Urothelium cell line (cell line): ENCODE results near the gene SHISA5.
A peak's percentile ranks its signal among the peaks of the same experiment; 100 is the strongest.
"Not testable (repeated sequence)": the region's sequence is repeated elsewhere in the genome, so short reads cannot be mapped to it uniquely, and the experiment has no call there.

ENCODE experiments used
- DNase-seq: peaks from one replicate; pipeline ENCODE4 v3.0.0; 2011; ENCODE audit warnings: low spot score, mixed read lengths
- FAIRE-seq: peaks from 2 replicates; lab custom pipeline; 2011; peaks lifted over from hg19 to GRCh38; lab: Jason Lieb, UNC

Gene SHISA5

GRCh38 chr3:48478626-48479555 lies 25.1 kb downstream of the SHISA5 start:
- DNase-seq (no peak), FAIRE-seq (no peak)

DNA sequence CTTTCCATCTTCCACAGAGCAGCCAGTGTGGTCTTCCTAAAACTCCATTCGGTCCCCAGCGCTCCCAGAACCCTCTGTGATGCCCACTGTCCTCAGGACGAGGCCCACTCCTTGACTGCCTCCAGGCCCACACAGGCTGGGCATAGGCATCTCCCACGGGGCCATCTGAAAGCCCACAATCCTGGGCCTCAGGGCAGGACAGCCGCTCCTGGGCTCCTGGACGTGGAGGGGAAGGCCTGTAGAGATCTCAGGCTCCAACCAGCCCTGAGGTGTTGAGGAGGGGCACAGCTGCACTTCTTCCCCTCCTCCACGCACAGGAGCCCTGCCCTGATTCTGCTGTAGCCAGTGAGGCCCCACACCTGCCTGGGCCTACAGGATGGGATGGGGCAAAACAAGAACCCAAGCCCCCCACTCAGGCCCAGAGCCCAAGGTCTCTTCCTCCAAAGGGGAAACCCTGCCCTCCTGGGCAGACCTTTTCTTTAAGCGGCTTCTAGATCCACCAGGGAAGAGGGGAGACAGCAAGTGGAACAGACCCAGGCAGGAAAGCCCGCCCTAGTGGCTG lies 25.9 kb downstream of the SHISA5 start:
- no peak for FAIRE-seq
- DNase-seq = no peak

DNA sequence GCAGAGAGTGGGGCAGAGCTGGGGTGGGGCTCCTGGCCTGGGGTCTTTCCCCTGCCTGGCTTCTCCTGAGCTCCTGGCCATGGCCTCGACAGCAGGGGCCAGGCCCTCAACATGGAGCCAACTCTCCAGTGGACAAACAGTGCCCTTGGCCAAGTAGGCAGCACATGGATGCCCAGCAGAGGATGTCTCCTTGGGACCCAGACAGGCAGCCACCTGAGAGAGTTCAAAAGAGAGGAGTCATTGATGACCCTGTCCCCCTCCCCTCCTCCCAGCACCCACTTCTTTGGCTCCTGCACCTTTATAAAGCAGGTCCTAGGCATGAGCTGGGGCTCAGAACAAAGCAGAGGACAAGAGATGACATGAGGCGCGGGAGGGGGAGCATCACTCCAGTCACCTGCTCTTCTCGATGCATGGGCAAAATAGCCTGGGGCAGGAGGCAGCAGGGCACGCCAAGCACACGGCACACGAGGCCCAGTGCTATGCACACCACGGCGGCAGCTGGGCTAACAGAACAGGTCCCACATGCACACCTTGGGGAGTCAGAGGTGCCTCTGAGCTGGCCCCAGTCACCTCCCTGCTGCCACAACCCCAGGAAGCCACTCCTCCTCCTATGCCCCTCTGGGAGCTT lies 27.4 kb downstream of the SHISA5 start:
- FAIRE-seq (no peak), DNase-seq (no peak)

- no peak for FAIRE-seq
- no peak for DNase-seq
Observed at GRCh38 chr3:48475188-48475587, 28.8 kb downstream of the SHISA5 start.

- no peak for FAIRE-seq
Observed at GRCh38 chr3:48474619-48475018, 29.4 kb downstream of the SHISA5 start.

DNA sequence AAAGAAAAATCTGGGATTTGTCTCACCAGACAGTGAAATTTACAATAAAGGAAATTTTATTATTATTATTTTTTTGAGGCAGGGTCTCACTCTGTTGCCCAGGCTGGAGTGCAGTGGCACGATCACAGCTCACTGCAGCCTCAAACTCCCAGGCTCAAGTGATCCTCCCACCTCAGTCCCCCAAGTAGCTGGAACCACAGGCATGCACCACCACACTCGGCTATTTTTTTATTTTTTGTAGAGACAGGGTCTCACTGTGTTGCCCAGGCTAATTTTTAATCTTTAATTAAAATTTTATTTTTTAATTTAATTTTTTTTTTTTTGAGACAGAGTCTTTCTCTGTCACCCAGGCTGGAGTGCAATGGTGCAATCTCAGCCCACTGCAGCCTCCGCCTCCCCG lies 29.9 kb downstream of the SHISA5 start:
- FAIRE-seq, DNase-seq: not testable (repeated sequence)

More at GRCh38 chr3:48474619-48475018, 29.4 kb downstream of the SHISA5 start:
- DNase-seq = no peak

GRCh38 chr3:48473617-48473952 lies 30.4 kb downstream of the SHISA5 start:
- FAIRE-seq (no peak), DNase-seq (no peak)

GRCh38 chr3:48472923-48473616 lies 30.9 kb downstream of the SHISA5 start:
- DNase-seq (peak; percentile 95), FAIRE-seq (peak; percentile 70)

DNA sequence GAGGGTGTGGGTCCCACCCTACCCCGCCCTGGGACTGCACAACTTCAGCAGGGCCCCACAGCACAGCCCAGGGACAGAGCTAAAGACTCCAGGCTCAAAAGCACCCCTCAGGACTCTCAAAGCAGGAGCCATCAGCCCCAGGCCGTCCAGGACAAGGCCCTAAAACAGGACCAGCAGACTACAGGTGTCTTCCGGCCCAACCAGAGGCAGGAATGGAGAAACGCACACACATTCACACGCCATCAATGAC lies 31.4 kb downstream of the SHISA5 start:
- DNase-seq (peak; percentile 55), FAIRE-seq (no peak)

- DNase-seq = no peak
- FAIRE-seq = no peak
Observed at GRCh38 chr3:48470286-48470685, 33.7 kb downstream of the SHISA5 start.

DNA sequence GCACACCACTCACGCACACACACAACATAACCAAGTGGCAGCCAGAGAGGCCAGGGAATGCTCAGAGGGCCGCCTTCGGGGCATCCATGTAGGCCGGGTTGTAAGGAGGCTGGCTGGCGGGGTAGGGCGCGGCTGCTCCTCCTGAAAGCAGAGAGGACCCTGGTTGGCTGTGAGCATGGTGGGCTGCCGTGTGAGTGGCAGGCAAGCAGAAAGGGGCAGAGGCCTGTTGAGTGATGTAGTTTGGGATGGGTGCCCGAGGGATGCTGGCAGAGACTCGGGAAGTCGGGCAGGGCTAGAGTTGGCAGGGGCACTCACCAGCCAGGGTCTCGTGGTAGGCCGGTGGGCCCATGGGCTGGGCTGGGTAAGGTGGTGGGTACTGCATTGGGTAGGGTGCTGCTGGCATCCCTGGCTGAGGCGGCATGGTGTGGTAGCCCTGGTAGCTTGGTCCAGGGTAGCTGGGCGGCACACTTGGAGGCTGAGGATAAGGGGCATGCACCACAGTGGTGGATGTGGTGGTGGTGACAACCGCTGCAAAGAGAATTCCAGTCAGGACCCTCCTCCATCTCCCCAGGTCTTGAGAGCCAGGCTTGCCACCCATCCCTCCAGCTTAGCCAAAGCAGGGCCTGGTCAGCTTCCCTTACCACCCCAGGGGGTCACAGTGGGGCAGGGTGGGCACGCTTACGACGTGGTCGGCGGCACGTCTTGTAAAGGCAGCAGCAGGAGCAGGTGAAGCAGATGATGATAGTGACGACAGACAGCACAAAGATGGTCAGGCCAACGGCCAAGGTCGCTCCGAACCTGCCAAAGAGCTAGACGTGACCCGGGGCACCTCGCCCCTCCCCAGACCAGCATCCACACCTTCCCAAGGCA lies 34.7 kb downstream of the SHISA5 start:
- FAIRE-seq = no peak

DNA sequence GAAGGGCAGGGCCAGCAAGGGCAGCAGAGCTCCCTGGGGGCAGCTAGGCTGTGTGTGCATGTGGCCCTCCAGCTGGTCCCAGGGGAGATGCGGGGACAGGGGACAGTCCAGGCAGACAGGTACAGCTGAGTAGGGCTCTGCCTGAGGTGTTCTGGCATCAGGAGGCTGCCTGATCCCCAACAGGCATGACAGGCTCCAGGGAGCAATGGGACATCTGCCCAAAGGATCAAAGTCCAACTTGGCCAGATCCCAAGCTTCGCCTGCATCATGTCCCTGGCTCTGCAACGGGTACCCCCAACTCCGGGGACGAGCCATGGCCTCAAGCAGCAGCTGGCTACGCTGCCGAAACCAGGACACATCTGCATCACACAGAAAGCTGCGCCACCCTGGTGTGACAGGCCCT lies 35.6 kb downstream of the SHISA5 start:
- no peak for FAIRE-seq
- no peak for DNase-seq

More for the DNA sequence above, 34.7 kb downstream of the SHISA5 start:
- no peak for DNase-seq

DNA sequence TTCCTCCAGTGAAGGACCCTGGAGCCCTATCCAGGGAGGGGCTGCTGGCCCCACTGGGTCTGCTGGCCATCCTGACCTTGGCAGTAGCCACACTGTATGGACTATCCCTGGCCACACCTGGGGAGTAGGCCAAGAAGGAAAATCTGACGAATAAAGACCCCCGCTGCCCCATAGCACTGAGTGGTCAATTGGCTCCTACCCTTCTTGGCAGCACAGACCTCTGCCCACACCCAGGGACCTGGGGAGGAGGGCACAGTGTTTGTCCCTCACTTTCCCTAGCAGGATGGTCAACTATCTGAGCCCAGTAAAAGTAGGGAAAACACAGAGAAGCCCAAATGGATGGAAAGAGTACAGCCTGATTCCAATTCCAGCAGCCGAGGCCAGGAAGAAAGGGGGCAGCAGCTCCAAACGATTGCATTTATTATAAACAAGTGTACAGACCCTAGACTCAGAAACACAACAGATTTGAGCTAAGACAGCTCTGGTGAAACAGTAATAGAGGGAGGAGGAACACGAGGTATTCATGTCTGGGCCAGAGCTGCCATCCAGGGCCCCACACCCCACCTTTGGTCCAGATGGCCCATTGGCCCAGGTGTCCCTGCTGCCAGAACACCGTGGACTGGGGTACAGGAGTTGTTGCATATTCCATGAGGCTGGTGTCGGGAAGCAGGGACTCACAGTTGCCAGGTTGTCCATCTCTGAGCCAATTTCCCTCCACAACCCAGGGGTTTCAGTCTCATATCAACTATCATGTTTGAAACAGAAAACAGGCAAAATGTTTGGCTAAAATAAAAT lies 36.3 kb downstream of the SHISA5 start:
- no peak for FAIRE-seq
- DNase-seq = no peak

DNA sequence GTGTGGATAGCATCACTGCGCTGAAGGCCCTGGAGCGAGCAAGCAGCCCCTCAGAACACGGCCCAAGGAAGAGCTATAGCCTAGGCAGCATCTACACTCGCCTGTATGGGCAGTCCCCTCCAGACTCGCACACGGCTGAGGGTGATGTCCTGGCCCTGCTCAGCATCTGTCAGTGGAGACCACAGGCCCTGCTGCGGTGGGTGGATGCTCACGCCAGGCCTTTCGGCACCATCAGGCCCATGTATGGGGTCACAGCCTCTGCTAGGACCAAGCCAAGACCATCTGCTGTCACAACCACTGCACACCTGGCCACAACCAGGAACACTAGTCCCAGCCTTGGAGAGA lies 36.9 kb downstream of the SHISA5 start:
- DNase-seq = no peak
- no peak for FAIRE-seq

GRCh38 chr3:48466386-48467109 lies 37.4 kb downstream of the SHISA5 start:
- DNase-seq = peak; percentile 17
- FAIRE-seq = peak; percentile 68

- peak; percentile 96 for FAIRE-seq
- peak; percentile 97 for DNase-seq
Observed at GRCh38 chr3:48465531-48466378, 38.2 kb downstream of the SHISA5 start.

DNA sequence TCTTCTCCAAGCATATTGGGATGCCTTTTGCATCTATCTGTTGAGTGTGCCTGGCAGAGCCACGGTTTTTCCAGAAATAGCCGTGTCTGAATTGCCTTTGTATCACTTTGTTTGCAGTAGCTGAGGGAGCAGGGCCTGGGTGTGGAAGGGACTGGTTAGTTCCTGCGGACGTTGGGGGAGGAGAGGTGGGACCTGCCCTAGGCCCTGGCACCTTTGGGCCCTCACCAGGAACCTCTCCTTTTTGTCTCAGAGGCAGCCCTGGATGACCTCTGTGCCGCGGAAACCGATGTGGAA lies 38.8 kb downstream of the SHISA5 start:
- no peak for FAIRE-seq

DNA sequence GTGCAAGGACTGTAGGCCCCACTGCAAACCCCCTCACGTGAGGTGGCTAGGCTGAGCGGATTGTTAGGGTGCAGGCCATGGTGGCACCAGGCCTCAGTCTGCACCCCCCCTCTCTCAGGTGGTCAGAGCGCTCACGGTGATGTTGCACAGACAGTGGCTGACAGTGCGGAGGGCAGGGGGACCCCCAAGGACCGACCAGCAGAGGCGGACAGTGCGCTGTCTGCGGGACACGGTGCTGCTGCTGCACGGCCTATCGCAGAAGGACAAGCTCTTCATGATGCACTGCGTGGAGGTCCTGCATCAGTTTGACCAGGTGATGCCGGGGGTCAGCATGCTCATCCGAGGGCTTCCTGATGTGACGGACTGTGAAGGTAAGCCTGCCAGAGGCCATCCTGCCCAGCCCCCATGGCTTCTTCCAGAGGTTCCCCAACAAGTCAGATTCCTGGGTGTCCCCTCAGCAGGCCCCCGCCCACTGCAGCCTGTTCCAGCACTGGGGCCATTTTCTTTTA lies 39.2 kb downstream of the SHISA5 start:
- no peak for FAIRE-seq

More for the DNA sequence above, 38.8 kb downstream of the SHISA5 start:
- no peak for DNase-seq

More for the DNA sequence above, 39.2 kb downstream of the SHISA5 start:
- no peak for DNase-seq
